PC-9 (cell line): Measurements from ENCODE around the gene BBX.

Experiments
- CTCF ChIP-seq: fragments of 200-600 bp; sonication (generic); conservative IDR thresholded peaks from 2 replicates; pipeline ENCODE4 v1.6.1; 2017; ENCODE audit warnings: mixed run types, antibody characterized with exemption, mild to moderate bottlenecking, moderate library complexity
- EZH2 ChIP-seq: fragments of 200-600 bp; sonication (generic); IDR thresholded peaks from 2 replicates; pipeline ENCODE4 v1.8.0; 2017; ENCODE audit warnings: antibody characterized with exemption, low read depth

- TF ChIP-seq CTCF (no peak), EZH2 (no peak)
Observed at GRCh38 chr3:107661447-107662123, 138.8 kb downstream of the BBX start.
